GM21360 (cell line): ENCODE measurements around the gene IPO13.

Experiments
- ATAC-seq: cut with Tn5 transposase; IDR thresholded peaks from one replicate; pipeline ENCODE4 v1.9.1; 2021; ENCODE audit warnings: mild to moderate bottlenecking, moderate library complexity; ENCODE audit not compliant: unreplicated experiment

IPO13 gene

GRCh38 chr1:43986712-43987111 is 40.0 kb downstream of the IPO13 start:
- no peak for ATAC-seq

GRCh38 chr1:43987159-43987902 is 40.6 kb downstream of the IPO13 start:
- ATAC-seq = no peak

DNA sequence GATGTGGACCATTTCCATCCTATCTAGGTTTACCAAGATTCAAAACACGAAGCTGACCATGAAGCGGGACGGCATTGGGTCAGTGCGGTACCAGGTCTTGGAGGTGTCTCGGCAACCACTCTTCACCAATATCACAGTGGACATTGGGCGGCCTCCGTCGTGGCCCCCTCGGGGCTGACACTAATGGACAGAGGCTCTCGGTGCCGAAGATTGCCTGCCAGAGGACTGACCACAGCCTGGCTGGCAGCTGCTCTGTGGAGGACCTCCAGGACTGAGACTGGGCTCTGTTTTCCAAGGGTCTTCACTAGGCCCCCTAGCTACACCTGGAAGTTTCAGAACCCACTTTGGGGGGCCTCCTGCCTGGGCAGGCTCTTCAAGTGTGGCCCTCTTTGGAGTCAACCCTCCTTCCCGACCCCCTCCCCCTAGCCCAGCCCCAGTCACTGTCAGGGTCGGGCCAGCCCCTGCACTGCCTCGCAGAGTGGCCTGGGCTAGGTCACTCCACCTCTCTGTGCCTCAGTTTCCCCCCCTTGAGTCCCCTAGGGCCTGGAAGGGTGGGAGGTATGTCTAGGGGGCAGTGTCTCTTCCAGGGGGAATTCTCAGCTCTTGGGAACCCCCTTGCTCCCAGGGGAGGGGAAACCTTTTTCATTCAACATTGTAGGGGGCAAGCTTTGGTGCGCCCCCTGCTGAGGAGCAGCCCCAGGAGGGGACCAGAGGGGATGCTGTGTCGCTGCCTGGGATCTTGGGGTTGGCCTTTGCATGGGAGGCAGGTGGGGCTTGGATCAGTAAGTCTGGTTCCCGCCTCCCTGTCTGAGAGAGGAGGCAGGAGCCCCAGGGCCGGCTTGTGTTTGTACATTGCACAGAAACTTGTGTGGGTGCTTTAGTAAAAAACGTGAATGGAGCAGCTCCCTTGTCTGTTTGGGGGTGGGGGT is 43.8 kb downstream of the IPO13 start:
- ATAC-seq = no peak

- no peak for ATAC-seq
Measured at GRCh38 chr1:43991200-43991475, 44.4 kb downstream of the IPO13 start.

- ATAC-seq = peak; percentile 66
Measured at GRCh38 chr1:43991476-43992231, 44.9 kb downstream of the IPO13 start, which contains the start of gene CCDC24. Gene CCDC24 (plus strand): TSS chr1:43991599. CDS start chr1:43991879, 280 bp downstream.

GRCh38 chr1:43992232-43992995 is 45.7 kb downstream of the IPO13 start:
- no peak for ATAC-seq

- ATAC-seq = no peak
Measured at GRCh38 chr1:43993206-43993914, 46.6 kb downstream of the IPO13 start.

DNA sequence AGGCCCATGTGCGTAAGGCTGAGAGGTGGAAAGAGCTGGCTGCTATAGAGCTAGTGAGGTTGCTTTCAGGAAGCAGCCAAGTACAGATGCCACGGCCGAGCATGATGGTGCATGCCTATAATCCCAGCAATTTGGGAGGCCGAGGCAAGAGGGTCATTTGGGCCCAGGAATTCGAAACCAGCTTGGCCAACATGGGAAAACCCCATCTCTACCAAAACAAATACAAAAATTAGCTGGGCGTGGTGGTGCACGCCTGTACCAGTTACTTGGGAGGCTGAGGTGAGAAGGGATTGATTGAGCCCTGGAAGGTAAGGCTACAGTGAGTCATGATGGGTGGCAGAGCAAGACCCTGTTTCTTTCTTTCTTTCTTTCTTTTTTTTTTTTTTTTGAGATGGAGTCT is 47.3 kb downstream of the IPO13 start:
- ATAC-seq = no peak

GRCh38 chr1:43994794-43995790 is 48.3 kb downstream of the IPO13 start:
- no peak for ATAC-seq

GRCh38 chr1:43995984-43996732 is 49.4 kb downstream of the IPO13 start:
- ATAC-seq = no peak

GRCh38 chr1:43996733-43997115 is 50.0 kb downstream of the IPO13 start:
- ATAC-seq = no peak

DNA sequence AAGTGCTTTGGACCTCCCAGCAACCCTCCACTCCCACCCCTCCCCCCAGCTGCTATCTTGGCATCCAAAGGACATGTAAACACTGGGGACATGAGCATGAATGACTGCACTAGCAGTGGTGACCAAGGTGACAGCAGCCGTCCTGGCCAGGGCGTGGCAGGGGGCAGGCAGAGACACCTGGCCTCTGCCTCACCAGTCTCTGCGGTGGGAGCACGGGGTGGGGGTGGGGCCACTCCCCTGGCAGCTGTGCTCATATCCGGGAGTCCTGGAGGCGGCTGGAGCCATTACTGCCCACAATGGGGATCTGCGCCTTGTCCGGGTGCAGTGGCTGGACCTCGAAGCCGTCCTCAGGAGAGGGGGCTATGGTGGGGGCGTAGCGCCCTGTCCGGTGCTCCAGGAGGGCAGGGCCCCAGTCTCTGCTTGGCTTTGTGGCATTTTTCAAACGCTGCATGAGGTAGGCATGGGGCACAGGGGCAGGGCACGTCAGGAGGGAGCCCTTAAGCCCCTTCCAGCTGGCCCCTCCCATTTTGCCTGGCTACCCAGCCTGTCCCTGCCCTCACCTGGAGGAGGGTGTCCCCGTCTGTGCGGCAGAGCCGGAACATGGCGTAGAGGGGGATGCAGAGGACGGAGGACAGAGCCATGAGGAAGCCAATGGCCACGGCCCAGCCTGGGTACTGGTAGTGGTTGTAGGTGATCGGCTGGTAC is 50.7 kb downstream of the IPO13 start:
- no peak for ATAC-seq

DNA sequence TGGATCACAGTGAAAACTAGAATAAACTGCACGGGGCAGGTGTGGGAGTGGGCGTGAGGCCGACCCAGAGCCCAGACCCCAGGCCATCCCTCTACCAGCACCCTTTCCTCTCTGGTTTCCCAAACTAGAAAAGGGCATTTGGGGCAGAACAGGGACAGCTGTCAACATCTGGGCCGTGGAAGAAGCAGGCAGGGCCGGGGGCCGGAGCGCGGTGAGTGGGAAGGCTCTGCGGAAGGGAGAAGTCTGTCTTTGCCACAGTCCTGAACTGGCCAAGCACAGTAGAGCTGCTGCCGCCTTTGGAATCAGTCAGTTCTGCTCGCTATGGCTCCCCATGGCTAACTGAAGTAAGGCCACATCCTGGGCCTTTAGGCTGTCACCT is 51.2 kb downstream of the IPO13 start:
- ATAC-seq = no peak

- ATAC-seq = no peak
Measured at GRCh38 chr1:43999455-43999854, 52.7 kb downstream of the IPO13 start.

DNA sequence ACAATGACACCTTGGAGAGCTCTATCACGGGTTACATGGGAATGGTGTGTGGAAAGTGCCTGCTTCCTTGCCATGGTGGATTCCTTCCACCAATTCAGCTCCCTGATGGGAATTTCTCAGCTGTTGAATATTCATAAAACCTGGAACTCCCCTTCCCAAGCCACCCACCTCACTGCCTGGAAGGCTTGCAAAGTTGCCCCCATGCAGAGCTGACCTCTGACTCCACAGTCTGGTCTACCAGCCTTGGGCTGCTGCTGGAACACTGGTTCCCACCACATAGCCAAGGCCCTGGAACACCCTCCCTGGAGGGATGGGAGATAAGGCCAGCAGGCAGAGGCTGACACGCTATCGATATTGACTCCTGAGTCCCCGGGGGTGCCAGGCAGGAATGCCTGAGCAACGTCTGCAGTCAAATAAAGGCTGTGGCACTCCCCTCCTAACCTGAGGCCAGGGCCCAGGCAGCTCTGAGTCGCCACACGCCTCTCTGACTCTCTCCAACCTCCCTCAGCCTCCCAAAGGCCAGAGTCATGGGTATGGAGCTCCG is 53.4 kb downstream of the IPO13 start:
- no peak for ATAC-seq

- no peak for ATAC-seq
Measured at GRCh38 chr1:44002165-44002564, 55.4 kb downstream of the IPO13 start.

- no peak for ATAC-seq
Measured at GRCh38 chr1:44002606-44003157, 55.9 kb downstream of the IPO13 start.
